Activated B cell treated with CpG ODN at 0.5 μM for 24 hours (primary cell): ENCODE data around the gene STK24. TPM values are rescaled to one million over a fixed set of nuclear protein-coding genes. Genes with fewer than 3 reads are reported as not detected.

Experiments used
- ATAC-seq: fragments of 200-7000 bp; cut with Tn5 transposase; one replicate; pipeline ENCODE4 v1.10.0; 2021; ENCODE audit warnings: low read depth, mild to moderate bottlenecking, moderate library complexity
- CTCF ChIA-PET: fragments of 350-600 bp; sonication (Branson Sonifier 250); formaldehyde crosslinking; loops from one replicate; lab custom pipeline; 2021; ENCODE audit warnings: antibody characterized with exemption; lab: Charles Lee
- POLR2A ChIA-PET: fragments of 350-600 bp; sonication (Branson Sonifier 250); formaldehyde crosslinking; loops from one replicate; lab custom pipeline; 2021; ENCODE audit warnings: antibody characterized with exemption; lab: Charles Lee
- DNase-seq: peaks from one replicate; pipeline ENCODE4 v3.0.0; 2022
- H3K27ac Mint-ChIP-seq: one replicate; pipeline ENCODE4 v1.8.0; 2020; ENCODE audit warnings: mixed read lengths
- H3K27me3 Mint-ChIP-seq: one replicate; pipeline ENCODE4 v1.8.0; 2021; ENCODE audit warnings: mixed read lengths
- H3K36me3 Mint-ChIP-seq: one replicate; pipeline ENCODE4 v1.8.0; 2021; ENCODE audit warnings: low read depth, mixed read lengths
- H3K4me1 Mint-ChIP-seq: one replicate; pipeline ENCODE4 v1.8.0; 2021; ENCODE audit warnings: mixed read lengths
- H3K4me3 Mint-ChIP-seq: one replicate; pipeline ENCODE4 v1.8.0; 2020; ENCODE audit warnings: mild to moderate bottlenecking, mixed read lengths
- H3K9me3 Mint-ChIP-seq: one replicate; pipeline ENCODE4 v1.8.0; 2020; ENCODE audit warnings: mixed read lengths
- CTCF ChIP-seq: fragments of 200-600 bp; IDR thresholded peaks from one replicate; pipeline ENCODE4 v1.8.0; 2022; ENCODE audit warnings: antibody characterized with exemption, mild to moderate bottlenecking
- intact Hi-C: fragments of 100-400 bp; cut with micrococcal nuclease; formaldehyde crosslinking; loops from one replicate; pipeline ENCODE4 v1.15.1; 2024
- total RNA-seq: library from RNA; stranded (reverse); gene quantifications from 2 replicates; pipeline ENCODE4 v1.2.3, GENCODE V29; 2022

Gene STK24
- total RNA-seq, 1 donor from 2014 or later, result 84.8 TPM

- H3K36me3 Mint-ChIP-seq, result peaks cover 76% of the 10 kb centered on the region
- TF ChIP-seq CTCF, result no peak
- H3K27me3 Mint-ChIP-seq, result no peaks in the 10 kb centered on the region
- ATAC-seq (no peak), DNase-seq (no peak)
- intact Hi-C loops, result no loop called here
- no peak overlapping the region for H3K4me3 Mint-ChIP-seq
- no peaks in the 10 kb centered on the region for H3K9me3 Mint-ChIP-seq
- CTCF ChIA-PET, result interaction anchor here (1.0 to 4.4 kb wide), 5 partner anchors 17 to 206 kb away, joined by 3 to 37 read pairs (median 5); no protein-coding TSS in a partner anchor
- H3K27ac Mint-ChIP-seq, result peak overlapping the region; percentile 47
- POLR2A ChIA-PET, result interaction anchor here (0.5 to 1.0 kb wide), 2 partner anchors 9 to 217 kb away, joined by 4 to 9 read pairs; no protein-coding TSS in a partner anchor
- no peaks in the 10 kb centered on the region for H3K4me1 Mint-ChIP-seq
These were observed 109.5 kb downstream of the STK24 start for GRCh38 chr13:98467263-98467985.

GRCh38 chr13:98466634-98467236 is 110.2 kb downstream of the STK24 start:
- H3K9me3 Mint-ChIP-seq, result no peaks in the 10 kb centered on the region
- POLR2A ChIA-PET, result interaction anchor here (1.0 kb wide), 1 partner anchor 10 kb away, joined by 9 read pairs; no protein-coding TSS in a partner anchor
- H3K27me3 Mint-ChIP-seq, result no peaks in the 10 kb centered on the region
- DNase-seq, result no peak
- CTCF ChIA-PET, result interaction anchor here (1.0 to 4.4 kb wide), 6 partner anchors 10 to 206 kb away, joined by 3 to 37 read pairs (median 4); no protein-coding TSS in a partner anchor
- no peak overlapping the region for H3K4me3 Mint-ChIP-seq
- intact Hi-C loops, result no loop called here
- TF ChIP-seq CTCF, result peak; percentile 33
- no peaks in the 10 kb centered on the region for H3K4me1 Mint-ChIP-seq
- peak overlapping the region; percentile 35 for H3K27ac Mint-ChIP-seq
- no peak for ATAC-seq
- H3K36me3 Mint-ChIP-seq, result peaks cover 75% of the 10 kb centered on the region

DNA sequence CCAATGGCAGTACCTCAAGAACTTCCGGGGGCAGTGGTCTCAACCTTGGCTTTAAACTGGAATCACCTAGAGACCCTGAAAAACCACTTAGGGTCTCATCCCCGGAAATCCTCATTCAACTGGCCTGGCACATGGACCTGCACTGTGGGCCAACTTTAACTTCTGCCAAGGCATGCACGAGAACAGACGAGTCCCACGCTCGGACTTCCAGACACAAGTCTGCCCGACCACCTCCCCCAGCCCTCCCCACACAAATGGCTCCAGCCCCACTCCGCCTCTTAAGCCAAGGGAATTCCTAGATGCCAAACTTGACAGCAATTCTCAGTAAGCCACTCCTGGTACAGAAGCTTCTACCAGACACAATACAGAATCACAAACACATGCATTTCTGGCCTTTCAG is 114.0 kb downstream of the STK24 start:
- ATAC-seq, result no peak
- DNase-seq, result no peak
- Mint-ChIP-seq H3K9me3 (no peaks in the 10 kb centered on the region), H3K4me3 (no peak overlapping the region), H3K36me3 (peaks cover 86% of the 10 kb centered on the region), H3K27me3 (no peaks in the 10 kb centered on the region), H3K27ac (no peak overlapping the region), H3K4me1 (no peaks in the 10 kb centered on the region)
- TF ChIP-seq CTCF, result no peak
- intact Hi-C loops, result no loop called here
- ChIA-PET CTCF (no interaction called here), POLR2A (interaction anchor here (0.6 kb wide), 1 partner anchor 115 kb away, joined by 5 read pairs; no protein-coding TSS in a partner anchor)

- H3K9me3 Mint-ChIP-seq, result no peaks in the 10 kb centered on the region
- H3K27me3 Mint-ChIP-seq, result no peaks in the 10 kb centered on the region
- no peak overlapping the region for H3K27ac Mint-ChIP-seq
- H3K4me1 Mint-ChIP-seq, result no peaks in the 10 kb centered on the region
- peaks cover 84% of the 10 kb centered on the region for H3K36me3 Mint-ChIP-seq
- POLR2A ChIA-PET, result no interaction called here
- H3K4me3 Mint-ChIP-seq, result no peak overlapping the region
- ATAC-seq (no peak), DNase-seq (no peak)
- no peak for TF ChIP-seq CTCF
- CTCF ChIA-PET, result interaction anchor here (1.3 kb wide), 1 partner anchor 17 kb away, joined by 5 read pairs; no protein-coding TSS in a partner anchor
- intact Hi-C loops, result no loop called here
These were observed 114.5 kb downstream of the STK24 start for GRCh38 chr13:98462241-98462882.
